Stimulated activated naive B cell treated with anti-CD40 and anti-IgM and Interleukin-4, amounts not matched to agents 10 μg/mL and 1 μg/mL and 100 μg/mL, for 72 hours (primary cell): ENCODE results near the gene TSPOAP1.

Experiments
- ATAC-seq, 2 donors: fragments of 150-1000 bp; cut with Tn5 transposase; replicated peaks; 2 replicates each; pipeline ENCODE4 v1.10.0; 2021; ENCODE audit warnings: moderate library complexity in 1 of 2
- DNase-seq: peaks from one replicate; pipeline ENCODE4 v3.0.0; 2021
- H3K27ac Mint-ChIP-seq: one replicate; pipeline ENCODE4 v1.8.0; 2022; ENCODE audit warnings: mild to moderate bottlenecking, mixed read lengths
- H3K27me3 Mint-ChIP-seq, 2 donors: one replicate each; pipeline ENCODE4 v1.8.0; 2022; ENCODE audit warnings: mixed read lengths in 2 of 2
- H3K36me3 Mint-ChIP-seq, 2 donors: one replicate each; pipeline ENCODE4 v1.8.0; 2022; ENCODE audit warnings: mixed read lengths in 2 of 2, mild to moderate bottlenecking in 1 of 2
- H3K4me1 Mint-ChIP-seq, 2 donors: one replicate each; pipeline ENCODE4 v1.8.0; 2022; ENCODE audit warnings: mixed read lengths in 2 of 2, mild to moderate bottlenecking in 1 of 2
- H3K4me3 Mint-ChIP-seq, 2 donors: one replicate each; pipeline ENCODE4 v1.8.0; 2022; ENCODE audit warnings: mild to moderate bottlenecking in 2 of 2, mixed read lengths in 2 of 2, moderate library complexity in 1 of 2
- H3K9me3 Mint-ChIP-seq, 2 donors: one replicate each; pipeline ENCODE4 v1.8.0; 2022; ENCODE audit warnings: mixed read lengths in 2 of 2, mild to moderate bottlenecking in 1 of 2

The TSPOAP1 gene

GRCh38 chr17:58328195-58329034 lies at the start of gene TSPOAP1:
TSPOAP1 (minus strand) TSS chr17:58328795; CDS start chr17:58327920, 875 bp downstream.
- DNase-seq (peak; percentile 86), ATAC-seq (peak; percentile 8 to 10)
- Mint-ChIP-seq H3K36me3 (peaks cover 45 to 62% of the 10 kb centered on the region in 2 donors), H3K27me3 (peaks cover 16 to 39% of the 10 kb centered on the region in 2 donors), H3K4me3 (peak within 1 kb of the TSS; percentile 81 to 100), H3K4me1 (peaks cover 65 to 82% of the 10 kb centered on the region in 2 donors), H3K9me3 (peaks cover 5 to 6% of the 10 kb centered on the region in 2 donors), H3K27ac (peak within 1 kb of the TSS; percentile 100)

GRCh38 chr17:58377661-58378060 lies 49.1 kb upstream of the TSPOAP1 start:
- Mint-ChIP-seq H3K4me1 (peaks cover 25 to 35% of the 10 kb centered on the region in 2 donors), H3K9me3 (no peaks in the 10 kb centered on the region), H3K27ac (no peak overlapping the region), H3K27me3 (no peaks in the 10 kb centered on the region), H3K36me3 (peaks cover 3 to 7% of the 10 kb centered on the region in 2 donors), H3K4me3 (no peak overlapping the region)
- DNase-seq, result no peak
- no peak for ATAC-seq

- H3K4me1 Mint-ChIP-seq, result peaks cover 20 to 33% of the 10 kb centered on the region in 2 donors
- H3K27me3 Mint-ChIP-seq, result no peaks in the 10 kb centered on the region
- H3K4me3 Mint-ChIP-seq, result no peak overlapping the region
- H3K27ac Mint-ChIP-seq, result no peak overlapping the region
- DNase-seq, result no peak
- H3K36me3 Mint-ChIP-seq, result peaks cover 5 to 7% of the 10 kb centered on the region in 2 donors
- H3K9me3 Mint-ChIP-seq, result no peaks in the 10 kb centered on the region
- ATAC-seq, result no peak
These were observed 48.6 kb upstream of the TSPOAP1 start for GRCh38 chr17:58377093-58377601.

- peaks cover 5 to 7% of the 10 kb centered on the region in 2 donors for H3K36me3 Mint-ChIP-seq
- H3K27me3 Mint-ChIP-seq, result no peaks in the 10 kb centered on the region
- no peaks in the 10 kb centered on the region for H3K9me3 Mint-ChIP-seq
- DNase-seq (no peak), ATAC-seq (peak in 1 of 2 donors; percentile 31)
- H3K27ac Mint-ChIP-seq, result no peak overlapping the region
- H3K4me3 Mint-ChIP-seq, result no peak overlapping the region
- peaks cover 16 to 32% of the 10 kb centered on the region in 2 donors for H3K4me1 Mint-ChIP-seq
These were observed 47.9 kb upstream of the TSPOAP1 start for GRCh38 chr17:58376472-58377000.

- Mint-ChIP-seq H3K27ac (no peak overlapping the region), H3K36me3 (peaks cover 5 to 7% of the 10 kb centered on the region in 2 donors), H3K9me3 (no peaks in the 10 kb centered on the region), H3K27me3 (no peaks in the 10 kb centered on the region), H3K4me1 (peaks cover 19 to 39% of the 10 kb centered on the region in 2 donors), H3K4me3 (no peak overlapping the region)
- DNase-seq (no peak), ATAC-seq (no peak)
These were observed 47.2 kb upstream of the TSPOAP1 start for GRCh38 chr17:58375811-58376210.

GRCh38 chr17:58375256-58375655 lies 46.7 kb upstream of the TSPOAP1 start:
- Mint-ChIP-seq H3K9me3 (no peaks in the 10 kb centered on the region), H3K4me3 (no peak overlapping the region), H3K27me3 (no peaks in the 10 kb centered on the region), H3K4me1 (peaks cover 23 to 45% of the 10 kb centered on the region in 2 donors), H3K36me3 (peaks cover 8 to 11% of the 10 kb centered on the region in 2 donors), H3K27ac (no peak overlapping the region)
- ATAC-seq (peak in 1 of 2 donors; percentile 38), DNase-seq (no peak)

GRCh38 chr17:58373923-58374322 lies 45.3 kb upstream of the TSPOAP1 start:
- H3K27me3 Mint-ChIP-seq, result no peaks in the 10 kb centered on the region
- H3K9me3 Mint-ChIP-seq, result no peaks in the 10 kb centered on the region
- peaks cover 8% of the 10 kb centered on the region in 2 donors for H3K36me3 Mint-ChIP-seq
- no peak overlapping the region for H3K4me3 Mint-ChIP-seq
- H3K4me1 Mint-ChIP-seq, result peaks cover 32 to 57% of the 10 kb centered on the region in 2 donors
- no peak overlapping the region for H3K27ac Mint-ChIP-seq
- ATAC-seq, result no peak
- no peak for DNase-seq

GRCh38 chr17:58373003-58373402 lies 44.4 kb upstream of the TSPOAP1 start:
- H3K9me3 Mint-ChIP-seq, result no peaks in the 10 kb centered on the region
- peaks cover 35 to 66% of the 10 kb centered on the region in 2 donors for H3K4me1 Mint-ChIP-seq
- ATAC-seq, result no peak
- H3K27ac Mint-ChIP-seq, result no peak overlapping the region
- DNase-seq, result no peak
- no peak overlapping the region for H3K4me3 Mint-ChIP-seq
- no peaks in the 10 kb centered on the region for H3K27me3 Mint-ChIP-seq
- H3K36me3 Mint-ChIP-seq, result peaks cover 8% of the 10 kb centered on the region in 2 donors

- ATAC-seq, result no peak
- peak overlapping the region; percentile 70 for H3K27ac Mint-ChIP-seq
These were observed 42.8 kb upstream of the TSPOAP1 start for GRCh38 chr17:58371300-58371950.

GRCh38 chr17:58370716-58371115 lies 42.1 kb upstream of the TSPOAP1 start:
- H3K4me3 Mint-ChIP-seq, result no peak overlapping the region
- H3K36me3 Mint-ChIP-seq, result peaks cover 8% of the 10 kb centered on the region in 2 donors
- peaks cover 30 to 64% of the 10 kb centered on the region in 2 donors for H3K4me1 Mint-ChIP-seq
- H3K27me3 Mint-ChIP-seq, result no peaks in the 10 kb centered on the region
- peak overlapping the region; percentile 57 for H3K27ac Mint-ChIP-seq
- no peaks in the 10 kb centered on the region for H3K9me3 Mint-ChIP-seq
- DNase-seq, result no peak
- no peak for ATAC-seq

More at GRCh38 chr17:58371300-58371950, 42.8 kb upstream of the TSPOAP1 start:
- Mint-ChIP-seq H3K4me3 (no peak overlapping the region), H3K4me1 (peaks cover 31 to 67% of the 10 kb centered on the region in 2 donors), H3K9me3 (no peaks in the 10 kb centered on the region), H3K27me3 (no peaks in the 10 kb centered on the region), H3K36me3 (peaks cover 8% of the 10 kb centered on the region in 2 donors)
- no peak for DNase-seq

- H3K9me3 Mint-ChIP-seq, result no peaks in the 10 kb centered on the region
- no peak for DNase-seq
- peaks cover 29 to 60% of the 10 kb centered on the region in 2 donors for H3K4me1 Mint-ChIP-seq
- H3K36me3 Mint-ChIP-seq, result peaks cover 8% of the 10 kb centered on the region in 2 donors
- ATAC-seq, result no peak
- peak overlapping the region; percentile 69 for H3K27ac Mint-ChIP-seq
- no peaks in the 10 kb centered on the region for H3K27me3 Mint-ChIP-seq
- H3K4me3 Mint-ChIP-seq, result no peak overlapping the region
These were observed 41.7 kb upstream of the TSPOAP1 start for GRCh38 chr17:58370309-58370708.

GRCh38 chr17:58369214-58370031 lies 40.8 kb upstream of the TSPOAP1 start:
- Mint-ChIP-seq H3K4me1 (peaks cover 22 to 51% of the 10 kb centered on the region in 2 donors), H3K36me3 (peaks cover 6 to 8% of the 10 kb centered on the region in 2 donors), H3K27ac (peak overlapping the region; percentile 93), H3K27me3 (no peaks in the 10 kb centered on the region), H3K4me3 (peak overlapping the region; percentile 62 to 74), H3K9me3 (no peaks in the 10 kb centered on the region)
- peak; percentile 60 for DNase-seq
- ATAC-seq, result peak; percentile 92 to 93

- H3K36me3 Mint-ChIP-seq, result peaks cover 7 to 10% of the 10 kb centered on the region in 2 donors
- peak overlapping the region; percentile 93 for H3K27ac Mint-ChIP-seq
- DNase-seq (peak; percentile 73), ATAC-seq (peak; percentile 83 to 86)
- H3K9me3 Mint-ChIP-seq, result no peaks in the 10 kb centered on the region
- no peaks in the 10 kb centered on the region for H3K27me3 Mint-ChIP-seq
- peaks cover 22 to 51% of the 10 kb centered on the region in 2 donors for H3K4me1 Mint-ChIP-seq
- H3K4me3 Mint-ChIP-seq, result peak overlapping the region; percentile 62 to 74
These were observed 40.2 kb upstream of the TSPOAP1 start for GRCh38 chr17:58368860-58369213.
